GM12878 (cell line): ENCODE results near the gene AFF2.

Experiments
- FOXM1 ChIP-seq: IDR thresholded peaks from 2 replicates; pipeline ENCODE4 v1.6.1; 2012; ENCODE audit warnings: low read depth, mild to moderate bottlenecking, inconsistent platforms, low read length, moderate library complexity
- SREBF1 ChIP-seq: IDR thresholded peaks from 2 replicates; pipeline ENCODE4 v1.6.1; 2012; ENCODE audit warnings: mild to moderate bottlenecking, low read length
- TF ChIP-seq, protein P1 (sequence below): IDR thresholded peaks from 2 replicates; pipeline ENCODE4 v1.6.1; 2012; ENCODE audit warnings: mild to moderate bottlenecking, low read depth, low read length
- TF ChIP-seq, protein P2 (sequence below): fragments of 450-650 bp; IDR thresholded peaks from 2 replicates; pipeline ENCODE4 v1.6.1; 2017; ENCODE audit warnings: mild to moderate bottlenecking, moderate library complexity

DNA sequence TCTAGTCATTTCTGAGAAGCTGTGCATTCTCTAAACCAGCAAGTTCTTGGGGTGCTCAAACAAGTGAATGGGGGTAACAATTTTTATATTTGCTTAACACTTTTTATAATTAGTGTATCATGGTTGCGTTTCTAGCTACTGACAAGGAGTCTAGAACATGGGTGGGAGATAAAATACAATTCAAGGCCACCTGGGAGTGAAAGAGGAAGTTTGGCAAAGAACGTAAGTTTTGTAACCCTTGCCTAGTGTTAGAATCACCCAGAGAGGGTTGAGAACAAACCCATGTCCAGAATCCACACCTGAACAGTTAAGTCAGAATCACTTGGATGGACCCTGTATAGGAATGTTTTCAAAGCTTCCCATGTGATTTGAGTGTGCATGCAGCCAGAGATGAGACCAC, 92.7 kb downstream of the AFF2 start:
- TF ChIP-seq FOXM1 (no peak), SREBF1 (no peak)
- TF ChIP-seq, protein P1, sequence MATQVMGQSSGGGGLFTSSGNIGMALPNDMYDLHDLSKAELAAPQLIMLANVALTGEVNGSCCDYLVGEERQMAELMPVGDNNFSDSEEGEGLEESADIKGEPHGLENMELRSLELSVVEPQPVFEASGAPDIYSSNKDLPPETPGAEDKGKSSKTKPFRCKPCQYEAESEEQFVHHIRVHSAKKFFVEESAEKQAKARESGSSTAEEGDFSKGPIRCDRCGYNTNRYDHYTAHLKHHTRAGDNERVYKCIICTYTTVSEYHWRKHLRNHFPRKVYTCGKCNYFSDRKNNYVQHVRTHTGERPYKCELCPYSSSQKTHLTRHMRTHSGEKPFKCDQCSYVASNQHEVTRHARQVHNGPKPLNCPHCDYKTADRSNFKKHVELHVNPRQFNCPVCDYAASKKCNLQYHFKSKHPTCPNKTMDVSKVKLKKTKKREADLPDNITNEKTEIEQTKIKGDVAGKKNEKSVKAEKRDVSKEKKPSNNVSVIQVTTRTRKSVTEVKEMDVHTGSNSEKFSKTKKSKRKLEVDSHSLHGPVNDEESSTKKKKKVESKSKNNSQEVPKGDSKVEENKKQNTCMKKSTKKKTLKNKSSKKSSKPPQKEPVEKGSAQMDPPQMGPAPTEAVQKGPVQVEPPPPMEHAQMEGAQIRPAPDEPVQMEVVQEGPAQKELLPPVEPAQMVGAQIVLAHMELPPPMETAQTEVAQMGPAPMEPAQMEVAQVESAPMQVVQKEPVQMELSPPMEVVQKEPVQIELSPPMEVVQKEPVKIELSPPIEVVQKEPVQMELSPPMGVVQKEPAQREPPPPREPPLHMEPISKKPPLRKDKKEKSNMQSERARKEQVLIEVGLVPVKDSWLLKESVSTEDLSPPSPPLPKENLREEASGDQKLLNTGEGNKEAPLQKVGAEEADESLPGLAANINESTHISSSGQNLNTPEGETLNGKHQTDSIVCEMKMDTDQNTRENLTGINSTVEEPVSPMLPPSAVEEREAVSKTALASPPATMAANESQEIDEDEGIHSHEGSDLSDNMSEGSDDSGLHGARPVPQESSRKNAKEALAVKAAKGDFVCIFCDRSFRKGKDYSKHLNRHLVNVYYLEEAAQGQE = no peak
- TF ChIP-seq, protein P2, sequence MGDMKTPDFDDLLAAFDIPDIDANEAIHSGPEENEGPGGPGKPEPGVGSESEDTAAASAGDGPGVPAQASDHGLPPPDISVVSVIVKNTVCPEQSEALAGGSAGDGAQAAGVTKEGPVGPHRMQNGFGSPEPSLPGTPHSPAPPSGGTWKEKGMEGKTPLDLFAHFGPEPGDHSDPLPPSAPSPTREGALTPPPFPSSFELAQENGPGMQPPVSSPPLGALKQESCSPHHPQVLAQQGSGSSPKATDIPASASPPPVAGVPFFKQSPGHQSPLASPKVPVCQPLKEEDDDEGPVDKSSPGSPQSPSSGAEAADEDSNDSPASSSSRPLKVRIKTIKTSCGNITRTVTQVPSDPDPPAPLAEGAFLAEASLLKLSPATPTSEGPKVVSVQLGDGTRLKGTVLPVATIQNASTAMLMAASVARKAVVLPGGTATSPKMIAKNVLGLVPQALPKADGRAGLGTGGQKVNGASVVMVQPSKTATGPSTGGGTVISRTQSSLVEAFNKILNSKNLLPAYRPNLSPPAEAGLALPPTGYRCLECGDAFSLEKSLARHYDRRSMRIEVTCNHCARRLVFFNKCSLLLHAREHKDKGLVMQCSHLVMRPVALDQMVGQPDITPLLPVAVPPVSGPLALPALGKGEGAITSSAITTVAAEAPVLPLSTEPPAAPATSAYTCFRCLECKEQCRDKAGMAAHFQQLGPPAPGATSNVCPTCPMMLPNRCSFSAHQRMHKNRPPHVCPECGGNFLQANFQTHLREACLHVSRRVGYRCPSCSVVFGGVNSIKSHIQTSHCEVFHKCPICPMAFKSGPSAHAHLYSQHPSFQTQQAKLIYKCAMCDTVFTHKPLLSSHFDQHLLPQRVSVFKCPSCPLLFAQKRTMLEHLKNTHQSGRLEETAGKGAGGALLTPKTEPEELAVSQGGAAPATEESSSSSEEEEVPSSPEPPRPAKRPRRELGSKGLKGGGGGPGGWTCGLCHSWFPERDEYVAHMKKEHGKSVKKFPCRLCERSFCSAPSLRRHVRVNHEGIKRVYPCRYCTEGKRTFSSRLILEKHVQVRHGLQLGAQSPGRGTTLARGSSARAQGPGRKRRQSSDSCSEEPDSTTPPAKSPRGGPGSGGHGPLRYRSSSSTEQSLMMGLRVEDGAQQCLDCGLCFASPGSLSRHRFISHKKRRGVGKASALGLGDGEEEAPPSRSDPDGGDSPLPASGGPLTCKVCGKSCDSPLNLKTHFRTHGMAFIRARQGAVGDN = no peak
